Right ventricle myocardium inferior (tissue), 1 donor: ENCODE results near the gene CRYBG2. TPM values are rescaled to one million over a fixed set of nuclear protein-coding genes. Genes with fewer than 3 reads are reported as not detected.
"Not testable (repeated sequence)": the region's sequence is repeated elsewhere in the genome, so short reads cannot be mapped to it uniquely, and the experiment has no call there.

Experiments used
- ATAC-seq: fragments of 200-7000 bp; cut with Tn5 transposase; one replicate; pipeline ENCODE4 v1.9.1; 2020; ENCODE audit warnings: mild to moderate bottlenecking, moderate library complexity
- DNase-seq: peaks from one replicate; pipeline ENCODE4 v3.0.0; 2021; ENCODE audit errors: missing footprints
- intact Hi-C: fragments of 100-400 bp; cut with DNase I; formaldehyde crosslinking; loops from one replicate; pipeline ENCODE4 v1.11.0; 2022
- total RNA-seq: library from RNA; stranded (reverse); fragmentation: NEBNext Ultra II Directional; extraction: Animal tissue kit (Norgen Biotek cat#: 25700); gene quantifications from one replicate; pipeline ENCODE4 v1.2.1, GENCODE V29; 2021
- donor health status: DM: no; HTN: yes; CAD: no; lungs with severe emphysema.

The CRYBG2 gene
- total RNA-seq, 1 donor from 2014 or later, result not detected

- ATAC-seq, intact Hi-C loops, DNase-seq: not testable (repeated sequence)
These were observed 20.6 kb downstream of the CRYBG2 start for GRCh38 chr1:26333312-26333711.

GRCh38 chr1:26330276-26330675, 23.7 kb downstream of the CRYBG2 start:
- intact Hi-C loops, result no loop called here
- ATAC-seq, result no peak
- DNase-seq, result no peak

GRCh38 chr1:26329380-26329779, 24.6 kb downstream of the CRYBG2 start:
- DNase-seq, ATAC-seq, intact Hi-C loops: not testable (repeated sequence)

- no peak for ATAC-seq
- intact Hi-C loops, result no loop called here
- no peak for DNase-seq
These were observed 25.3 kb downstream of the CRYBG2 start for GRCh38 chr1:26328597-26328996.

- intact Hi-C loops, result no loop called here
- no peak for ATAC-seq
- no peak for DNase-seq
These were observed 26.0 kb downstream of the CRYBG2 start for GRCh38 chr1:26327956-26328362.

GRCh38 chr1:26324550-26324949, 29.4 kb downstream of the CRYBG2 start:
- intact Hi-C loops, result no loop called here
- no peak for ATAC-seq

GRCh38 chr1:26323382-26323781, 30.5 kb downstream of the CRYBG2 start:
- intact Hi-C loops, result no loop called here
- no peak for DNase-seq
- no peak for ATAC-seq

More at GRCh38 chr1:26324550-26324949, 29.4 kb downstream of the CRYBG2 start:
- no peak for DNase-seq

- DNase-seq, result no peak
- no peak for ATAC-seq
- intact Hi-C loops, result no loop called here
These were observed 31.9 kb downstream of the CRYBG2 start for GRCh38 chr1:26322042-26322331.

- intact Hi-C loops, result loop anchor here (1.0 to 2.0 kb wide), 5 partner anchors 37 to 217 kb away; partner anchors contain the start of genes C1orf232, CEP85 and ZNF593
- DNase-seq (peak; percentile 97), ATAC-seq (peak; percentile 93)
These were observed 32.5 kb downstream of the CRYBG2 start for GRCh38 chr1:26321315-26322041.

- intact Hi-C loops, result loop anchor here (1.0 to 2.0 kb wide), 5 partner anchors 36 to 216 kb away; partner anchors contain the start of genes C1orf232, CEP85 and ZNF593
- DNase-seq, result no peak
- peak; percentile 1 for ATAC-seq
These were observed 33.0 kb downstream of the CRYBG2 start for GRCh38 chr1:26320896-26321295.

GRCh38 chr1:26318338-26319064, 35.4 kb downstream of the CRYBG2 start:
- intact Hi-C loops, result no loop called here
- no peak for DNase-seq
- no peak for ATAC-seq

- no peak for DNase-seq
- intact Hi-C loops, result no loop called here
- ATAC-seq, result no peak
These were observed 36.2 kb downstream of the CRYBG2 start, which contains the start of gene CD52 for GRCh38 chr1:26317612-26318337. Gene CD52 (plus strand): TSS chr1:26317958. CDS start chr1:26318018, 60 bp downstream.

GRCh38 chr1:26317146-26317545, 36.8 kb downstream of the CRYBG2 start:
- no peak for DNase-seq
- no peak for ATAC-seq
- intact Hi-C loops, result no loop called here

GRCh38 chr1:26315874-26316850, 37.8 kb downstream of the CRYBG2 start:
- DNase-seq, result no peak
- intact Hi-C loops, result no loop called here

GRCh38 chr1:26314501-26314900, 39.4 kb downstream of the CRYBG2 start:
- ATAC-seq (no peak), DNase-seq (no peak)
- intact Hi-C loops, result no loop called here

More at GRCh38 chr1:26315874-26316850, 37.8 kb downstream of the CRYBG2 start:
- ATAC-seq, result no peak

GRCh38 chr1:26307966-26308899, 45.7 kb downstream of the CRYBG2 start:
- intact Hi-C loops, DNase-seq, ATAC-seq: not testable (repeated sequence)

- ATAC-seq (no peak), DNase-seq (no peak)
- intact Hi-C loops, result no loop called here
These were observed 46.6 kb downstream of the CRYBG2 start for GRCh38 chr1:26307363-26307781.
